NCI-H2196 treated with DMSO at 0.1 percent for 48 hours (cell line): Measurements from ENCODE around the gene ELF1.
"Not testable (repeated sequence)": the region's sequence is repeated elsewhere in the genome, so short reads cannot be mapped to it uniquely, and the experiment has no call there.

Experiments used
- DNase-seq: peaks from one replicate; lab custom pipeline; 2025; ENCODE audit not compliant: unreplicated experiment; lab: John Stamatoyannopoulos, UW

The ELF1 gene

GRCh38 chr13:40895227-40896184 is 123.6 kb downstream of the ELF1 start:
- no peak for DNase-seq

- not testable (repeated sequence) for DNase-seq
These were observed 125.5 kb downstream of the ELF1 start for GRCh38 chr13:40893573-40893972.

GRCh38 chr13:40886017-40886416 is 133.1 kb downstream of the ELF1 start:
- no peak for DNase-seq

- not testable (repeated sequence) for DNase-seq
These were observed 134.9 kb downstream of the ELF1 start for GRCh38 chr13:40884175-40884574.
